H54 (cell line): ENCODE measurements around the gene NME7.

Source experiments
- DNase-seq: peaks from one replicate; pipeline ENCODE4 v3.0.0; 2011; ENCODE audit warnings: low spot score, mixed read lengths; ENCODE audit not compliant: insufficient read length
- FAIRE-seq: peaks from 3 replicates; lab custom pipeline; 2011; peaks lifted over from hg19 to GRCh38; lab: Jason Lieb, UNC
- POLR2A ChIP-seq: IDR thresholded peaks from 2 replicates; pipeline ENCODE4 v1.6.1; 2011; ENCODE audit warnings: low read depth, mild to moderate bottlenecking, low read length

The NME7 gene

GRCh38 chr1:169121146-169121923 lies 246.3 kb downstream of the NME7 start:
- FAIRE-seq (no peak), DNase-seq (no peak)
- TF ChIP-seq POLR2A = no peak

- DNase-seq (no peak), FAIRE-seq (no peak)
Measured at GRCh38 chr1:169120066-169120465, 247.5 kb downstream of the NME7 start.

GRCh38 chr1:169119405-169119804 lies 248.2 kb downstream of the NME7 start:
- no peak for TF ChIP-seq POLR2A
- peak; percentile 20 for FAIRE-seq
- DNase-seq = no peak

More at GRCh38 chr1:169120066-169120465, 247.5 kb downstream of the NME7 start:
- TF ChIP-seq POLR2A = no peak

GRCh38 chr1:169118227-169118626 lies 249.4 kb downstream of the NME7 start:
- DNase-seq (no peak), FAIRE-seq (no peak)
- TF ChIP-seq POLR2A = no peak

- TF ChIP-seq POLR2A = no peak
- DNase-seq (no peak), FAIRE-seq (no peak)
Measured at GRCh38 chr1:169117599-169117998, 250.0 kb downstream of the NME7 start.

- no peak for TF ChIP-seq POLR2A
- no peak for DNase-seq
- no peak for FAIRE-seq
Measured at GRCh38 chr1:169117014-169117413, 250.6 kb downstream of the NME7 start.

- FAIRE-seq (no peak), DNase-seq (no peak)
- no peak for TF ChIP-seq POLR2A
Measured at GRCh38 chr1:169115891-169116585, 251.6 kb downstream of the NME7 start.

GRCh38 chr1:169113613-169114119 lies 253.9 kb downstream of the NME7 start:
- DNase-seq (peak; percentile 71), FAIRE-seq (peak; percentile 70)
- TF ChIP-seq POLR2A = no peak

GRCh38 chr1:169112241-169112640 lies 255.4 kb downstream of the NME7 start:
- no peak for TF ChIP-seq POLR2A
- FAIRE-seq (no peak), DNase-seq (no peak)

- no peak for FAIRE-seq
- no peak for TF ChIP-seq POLR2A
- no peak for DNase-seq
Measured at GRCh38 chr1:169111472-169111871, 256.1 kb downstream of the NME7 start.

GRCh38 chr1:169110689-169111447 lies 256.7 kb downstream of the NME7 start:
- FAIRE-seq (no peak), DNase-seq (no peak)
- TF ChIP-seq POLR2A = no peak

- FAIRE-seq (no peak), DNase-seq (no peak)
- TF ChIP-seq POLR2A = no peak
Measured at GRCh38 chr1:169110236-169110635, 257.4 kb downstream of the NME7 start.

GRCh38 chr1:169109561-169110134 lies 257.9 kb downstream of the NME7 start:
- no peak for TF ChIP-seq POLR2A
- DNase-seq (peak; percentile 55), FAIRE-seq (no peak)
